NCI-H2107 treated with DMSO at 0.1 percent for 48 hours (cell line): ENCODE results near the gene NT5DC2.

Experiments used
- DNase-seq: peaks from one replicate; lab custom pipeline; 2025; ENCODE audit not compliant: unreplicated experiment; lab: John Stamatoyannopoulos, UW

Gene NT5DC2

GRCh38 chr3:52533623-52534280 lies at the start of gene NT5DC2:
Gene NT5DC2, minus strand, starts transcription at chr3:52533857. Its CDS starts 120 bp downstream, at chr3:52533737.
- DNase-seq = no peak

DNA sequence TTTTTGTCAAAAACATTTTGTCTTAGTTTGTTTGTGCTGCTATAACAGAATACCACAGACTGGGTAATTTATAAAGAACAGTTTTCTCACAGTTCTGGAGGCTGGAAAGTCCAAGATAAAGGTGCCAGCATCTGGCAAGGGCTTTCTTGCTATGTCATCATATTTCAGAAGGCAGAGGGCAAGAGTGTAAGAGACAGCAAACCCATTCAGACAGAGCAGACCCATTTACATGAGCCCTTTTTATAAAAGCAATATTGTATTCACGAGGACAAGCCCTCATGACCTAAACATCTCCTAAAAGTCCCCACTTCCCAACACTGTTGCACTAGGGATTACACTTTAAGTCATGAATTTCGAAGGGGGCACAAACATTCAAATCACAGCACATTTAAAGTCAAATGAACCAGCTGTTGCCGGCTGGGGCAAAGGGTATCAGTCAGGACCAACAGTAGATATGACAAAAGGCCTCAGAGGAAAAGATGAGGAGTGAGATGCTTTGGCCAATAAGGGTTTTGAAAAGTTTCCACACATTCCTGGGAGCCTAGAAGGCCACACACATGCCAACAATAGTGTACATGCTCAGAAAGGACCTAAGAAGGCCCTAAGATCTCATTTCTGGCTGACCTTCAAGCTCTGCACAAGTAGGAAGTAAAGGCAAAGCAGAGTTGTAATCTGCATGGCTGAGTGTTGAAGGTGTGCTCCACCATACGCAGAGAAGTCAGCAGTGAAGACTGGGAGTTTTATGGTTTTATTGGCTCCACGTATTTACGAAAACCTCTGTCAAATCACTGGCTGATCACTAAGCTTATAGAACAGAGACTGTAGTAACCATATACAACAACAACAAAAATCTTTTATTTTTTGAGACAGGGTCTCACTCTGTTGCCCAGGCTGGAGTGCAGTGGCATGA lies 40.7 kb upstream of the NT5DC2 start:
- no peak for DNase-seq

DNA sequence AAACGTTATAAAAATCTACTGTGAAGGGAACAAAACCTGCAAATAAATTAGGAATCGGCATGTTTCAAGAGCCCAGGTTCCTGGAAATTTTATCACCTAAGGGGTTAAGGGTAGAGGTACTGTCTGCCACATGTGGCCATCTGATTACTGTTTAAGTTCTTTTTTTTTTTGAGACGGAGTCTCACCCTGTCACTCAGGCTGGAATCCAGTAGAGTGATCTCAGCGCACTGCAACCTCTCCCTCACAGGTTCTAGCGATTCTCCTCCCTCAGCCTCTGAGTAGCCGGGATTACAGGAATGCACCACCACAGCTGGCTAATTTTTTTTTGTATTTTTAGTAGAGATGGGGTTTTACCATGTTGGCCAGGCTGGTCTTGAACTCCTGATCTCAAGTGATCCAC lies 38.6 kb upstream of the NT5DC2 start:
- DNase-seq = no peak

- DNase-seq = no peak
These were observed 36.4 kb upstream of the NT5DC2 start for GRCh38 chr3:52570076-52570475.

GRCh38 chr3:52568069-52568468 lies 34.4 kb upstream of the NT5DC2 start:
- DNase-seq = no peak

GRCh38 chr3:52563984-52564383 lies 30.3 kb upstream of the NT5DC2 start:
- DNase-seq = no peak

DNA sequence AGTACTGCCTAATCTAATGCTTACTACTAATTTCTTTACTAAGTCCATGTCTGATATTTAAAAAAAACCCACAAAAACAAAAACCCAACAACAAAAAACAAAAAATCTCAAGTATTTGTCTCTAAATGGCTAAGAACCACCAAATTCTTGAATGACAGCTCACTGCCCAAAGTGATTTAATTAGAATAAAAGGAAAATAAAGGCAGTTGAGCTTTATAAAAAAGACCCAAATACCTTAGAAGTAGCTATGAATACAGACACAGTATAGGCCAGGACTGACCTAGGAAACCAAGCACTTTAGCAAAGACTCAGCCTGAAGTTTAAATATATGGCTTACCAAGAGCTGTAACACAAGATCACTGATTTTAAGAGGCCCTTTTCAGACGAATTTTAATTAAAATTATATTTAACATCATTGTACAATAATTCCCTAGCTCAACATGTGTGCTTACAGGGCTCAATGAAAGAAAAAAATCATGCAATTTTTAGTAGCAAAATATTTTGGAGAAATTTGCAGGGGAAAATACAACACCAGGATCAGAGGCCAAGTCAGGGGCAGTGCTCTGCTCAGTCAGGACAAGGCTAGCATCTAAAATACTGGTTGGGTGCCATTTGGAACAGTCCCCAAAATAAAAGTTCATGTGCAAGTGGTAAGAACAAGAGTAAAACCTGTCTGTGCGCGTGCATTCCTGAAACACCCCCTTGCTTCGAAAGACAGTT lies 27.5 kb upstream of the NT5DC2 start:
- no peak for DNase-seq

DNA sequence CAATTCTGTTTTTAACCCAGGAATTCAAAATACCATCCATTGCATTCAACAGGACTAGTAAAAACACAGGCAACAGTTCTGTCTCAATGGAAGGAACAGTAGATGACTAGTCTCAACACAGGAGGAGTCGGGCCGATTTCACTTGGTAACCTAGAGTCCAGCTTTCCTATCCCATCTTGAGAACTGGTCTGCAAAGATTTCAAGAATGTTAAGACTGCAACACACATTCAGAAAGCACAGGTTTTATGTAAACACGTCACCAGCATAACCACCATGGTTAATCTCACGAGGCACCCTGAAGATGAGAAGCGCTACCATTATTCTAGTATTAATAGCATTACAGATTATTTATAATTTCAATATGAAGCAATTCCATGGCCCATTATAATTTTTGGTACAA lies 24.8 kb upstream of the NT5DC2 start:
- no peak for DNase-seq

GRCh38 chr3:52557011-52557960 lies 23.6 kb upstream of the NT5DC2 start:
- DNase-seq = no peak

- DNase-seq = no peak
These were observed 21.4 kb upstream of the NT5DC2 start for GRCh38 chr3:52555056-52555455.

- no peak for DNase-seq
These were observed 20.5 kb upstream of the NT5DC2 start for GRCh38 chr3:52554026-52554755.

- no peak for DNase-seq
These were observed 18.4 kb upstream of the NT5DC2 start for GRCh38 chr3:52552089-52552488.

DNA sequence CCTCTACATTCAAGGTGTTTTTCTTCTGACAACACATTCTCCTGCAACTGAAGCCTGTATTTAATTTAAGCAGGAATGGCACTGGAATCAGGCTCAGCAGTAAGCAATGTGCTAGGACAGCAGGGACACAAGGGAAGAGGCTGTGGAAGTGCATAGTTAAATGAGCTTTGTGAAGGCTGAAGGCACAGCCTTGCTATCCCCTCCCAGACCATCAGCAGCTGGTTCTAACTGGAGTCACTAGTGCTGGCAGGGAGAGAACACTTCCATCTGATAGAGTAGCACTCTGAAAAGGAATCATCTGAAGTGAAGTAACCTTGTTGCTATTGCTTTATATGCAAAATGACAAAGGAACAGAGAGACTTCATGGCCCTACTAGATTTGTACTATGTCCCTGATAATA lies 17.5 kb upstream of the NT5DC2 start:
- DNase-seq = no peak

- DNase-seq = no peak
These were observed 13.5 kb upstream of the NT5DC2 start for GRCh38 chr3:52547143-52547542.

GRCh38 chr3:52546111-52546901 lies 12.6 kb upstream of the NT5DC2 start:
- DNase-seq = no peak

DNA sequence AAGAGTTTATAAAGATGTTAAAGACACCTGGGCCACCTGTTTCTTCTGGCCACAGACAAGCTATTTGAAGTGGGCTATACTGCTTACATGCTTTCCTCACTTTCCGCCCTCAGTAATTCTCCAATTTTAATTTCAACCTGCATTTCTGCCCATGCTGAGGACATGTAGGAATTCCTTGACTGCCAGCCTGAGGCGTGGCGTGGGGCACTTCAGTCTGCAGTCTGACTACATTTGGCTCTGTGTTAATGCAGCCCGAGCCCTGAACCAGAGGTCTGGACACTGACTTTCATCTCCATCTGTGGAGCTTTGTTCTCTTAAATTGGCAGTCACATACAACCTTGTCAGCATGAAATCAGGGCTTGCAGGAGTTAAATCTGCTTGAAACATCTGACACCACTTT lies 11.3 kb upstream of the NT5DC2 start:
- no peak for DNase-seq

- no peak for DNase-seq
These were observed 7.4 kb upstream of the NT5DC2 start for GRCh38 chr3:52541050-52541449.

DNA sequence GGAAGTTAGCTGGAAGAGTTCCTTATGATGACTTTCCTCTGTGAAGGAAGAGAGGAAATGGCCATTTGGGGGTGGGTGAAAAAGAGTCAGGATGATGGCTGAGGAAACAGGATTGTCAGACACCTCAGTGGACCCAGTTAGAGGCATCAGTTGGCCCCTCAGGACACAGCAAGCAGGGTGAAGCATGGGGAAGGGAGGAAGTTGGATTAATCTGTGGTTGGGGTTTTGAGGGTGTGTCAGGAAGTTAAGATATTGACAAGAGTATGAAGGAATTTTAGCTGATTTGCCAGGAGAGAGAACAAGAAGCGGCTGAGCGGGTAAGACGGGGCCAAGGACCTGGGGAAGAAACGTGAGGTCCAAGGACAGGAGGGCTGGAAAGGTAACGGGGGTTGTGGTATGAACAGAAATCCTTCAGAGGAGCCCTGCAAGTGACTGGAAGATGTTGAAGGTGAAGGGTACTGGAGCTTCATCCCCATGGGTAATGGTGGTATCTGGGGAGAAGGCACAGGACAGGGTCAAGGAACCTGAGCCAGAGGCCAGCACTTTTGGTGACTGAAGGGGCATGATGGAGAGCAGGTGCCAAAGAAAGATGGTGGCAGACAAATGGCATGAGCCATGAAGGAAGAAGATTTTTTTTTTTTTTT lies 5.5 kb upstream of the NT5DC2 start:
- no peak for DNase-seq
